Neural cell (in vitro differentiated cells): ENCODE results near the gene PHLDB1. TPM values are rescaled to one million over a fixed set of nuclear protein-coding genes. Genes with fewer than 3 reads are reported as not detected.

ENCODE experiments used
- H2AFZ ChIP-seq: fragments of 200-600, 300-800 bp; sonication (generic), shearing (Covaris generic); 2 replicates; pipeline ENCODE4 v1.6.0; 2014; ENCODE audit warnings: low read depth, mild to moderate bottlenecking, antibody characterized with exemption, low read length, moderate library complexity
- H3F3A ChIP-seq: fragments of 200-600 bp; shearing (Covaris generic); 2 replicates; pipeline ENCODE4 v1.6.1; 2016; ENCODE audit warnings: mild to moderate bottlenecking, moderate library complexity, mixed read lengths, antibody characterized with exemption, low read length; ENCODE audit not compliant: insufficient read depth, poor library complexity, severe bottlenecking
- H3K27ac ChIP-seq: fragments of 200-600, 300-800 bp; sonication (generic), shearing (Covaris generic); 2 replicates; pipeline ENCODE4 v1.5.1; 2014; ENCODE audit warnings: mild to moderate bottlenecking, low read length, moderate library complexity
- H3K27me3 ChIP-seq: fragments of 300-800, 200-600 bp; sonication (generic), shearing (Covaris generic); 2 replicates; pipeline ENCODE4 v1.6.0; 2014; ENCODE audit warnings: mild to moderate bottlenecking, low read depth, low read length, moderate library complexity; ENCODE audit not compliant: insufficient read depth
- H3K36me3 ChIP-seq: fragments of 300-800, 200-600 bp; sonication (generic), shearing (Covaris generic); 2 replicates; pipeline ENCODE4 v1.5.1; 2014; ENCODE audit warnings: mild to moderate bottlenecking, antibody characterized with exemption, low read length, moderate library complexity; ENCODE audit not compliant: insufficient read depth
- H3K4me2 ChIP-seq: fragments of 300-800, 200-600 bp; sonication (generic), shearing (Covaris generic); 2 replicates; pipeline ENCODE4 v1.6.0; 2014; ENCODE audit warnings: mild to moderate bottlenecking, low read length
- H3K4me3 ChIP-seq: fragments of 300-800, 200-600 bp; sonication (generic), shearing (Covaris generic); 2 replicates; pipeline ENCODE4 v1.5.1; 2014; ENCODE audit warnings: mild to moderate bottlenecking, low read length, moderate library complexity
- H3K79me2 ChIP-seq: fragments of 200-600 bp; shearing (Covaris generic); replicated peaks from 2 replicates; pipeline ENCODE4 v1.6.0; 2014; ENCODE audit warnings: mild to moderate bottlenecking, low read length, moderate library complexity; ENCODE audit not compliant: insufficient read depth
- H3K9ac ChIP-seq: fragments of 300-800, 200-600 bp; sonication (generic), shearing (Covaris generic); 2 replicates; pipeline ENCODE4 v1.6.1; 2016; ENCODE audit warnings: mild to moderate bottlenecking, low read length, mixed read lengths
- H3K9me2 ChIP-seq: fragments of 200-600 bp; shearing (Covaris generic); 2 replicates; pipeline ENCODE4 v1.6.1; 2016; ENCODE audit warnings: mild to moderate bottlenecking, low read length, mixed read lengths; ENCODE audit not compliant: insufficient read depth
- H3K9me3 ChIP-seq: fragments of 200-600, 300-800 bp; sonication (generic), shearing (Covaris generic); 2 replicates; pipeline ENCODE4 v1.6.1; 2016; ENCODE audit warnings: mild to moderate bottlenecking, mixed run types, low read length, moderate library complexity, mixed read lengths
- H4K20me1 ChIP-seq: fragments of 200-600 bp; shearing (Covaris generic); 2 replicates; pipeline ENCODE4 v1.6.1; 2016; ENCODE audit warnings: mild to moderate bottlenecking, mixed run types; ENCODE audit not compliant: insufficient read depth
- EP300 ChIP-seq: fragments of 450-650 bp; conservative IDR thresholded peaks from 2 replicates; pipeline ENCODE4 v1.6.1; 2014; ENCODE audit warnings: antibody characterized with exemption, mild to moderate bottlenecking, moderate library complexity; ENCODE audit not compliant: poor library complexity, severe bottlenecking
- EZH2 ChIP-seq: fragments of 200-600, 300-800 bp; shearing (Covaris generic), sonication (generic); IDR thresholded peaks from 2 replicates; pipeline ENCODE4 v1.6.1; 2014; ENCODE audit warnings: antibody characterized with exemption, low read length, borderline replicate concordance, mild to moderate bottlenecking; ENCODE audit not compliant: insufficient read depth, poor library complexity, severe bottlenecking
- MXI1 ChIP-seq: fragments of 450-650 bp; conservative IDR thresholded peaks from 2 replicates; pipeline ENCODE4 v1.6.1; 2014; ENCODE audit warnings: antibody characterized with exemption, mild to moderate bottlenecking; ENCODE audit not compliant: poor library complexity, severe bottlenecking
- POLR2AphosphoS5 ChIP-seq: IDR thresholded peaks from 2 replicates; pipeline ENCODE4 v1.6.1; 2012
- RAD21 ChIP-seq: fragments of 450-650 bp; conservative IDR thresholded peaks from 2 replicates; pipeline ENCODE4 v1.6.1; 2014; ENCODE audit warnings: antibody characterized with exemption, mild to moderate bottlenecking, moderate library complexity
- SMC3 ChIP-seq: fragments of 450-650 bp; conservative IDR thresholded peaks from 2 replicates; pipeline ENCODE4 v1.6.1; 2014; ENCODE audit warnings: antibody characterized with exemption, mild to moderate bottlenecking, moderate library complexity; ENCODE audit not compliant: poor library complexity
- TAF1 ChIP-seq: IDR thresholded peaks from 2 replicates; pipeline ENCODE4 v1.6.1; 2012; ENCODE audit warnings: low read depth
- polyA plus RNA-seq: library from polyadenylated mRNA; depleted of rRNA; stranded (reverse); fragments of >200 nt; gene quantifications from 2 replicates; pipeline ENCODE4 v1.2.3, GENCODE V29; 2014
- TF ChIP-seq, protein P1 (sequence below): fragments of 450-650 bp; IDR thresholded peaks from 2 replicates; pipeline ENCODE4 v1.5.1; 2014; ENCODE audit warnings: antibody characterized with exemption, mild to moderate bottlenecking, moderate library complexity; ENCODE audit not compliant: poor library complexity, severe bottlenecking
- TF ChIP-seq, protein P2 (sequence below): IDR thresholded peaks from 2 replicates; pipeline ENCODE4 v1.6.1; 2012; ENCODE audit warnings: borderline replicate concordance

PHLDB1 gene
- polyA plus RNA-seq, 1 donor from 2014 or later: 114 TPM

DNA sequence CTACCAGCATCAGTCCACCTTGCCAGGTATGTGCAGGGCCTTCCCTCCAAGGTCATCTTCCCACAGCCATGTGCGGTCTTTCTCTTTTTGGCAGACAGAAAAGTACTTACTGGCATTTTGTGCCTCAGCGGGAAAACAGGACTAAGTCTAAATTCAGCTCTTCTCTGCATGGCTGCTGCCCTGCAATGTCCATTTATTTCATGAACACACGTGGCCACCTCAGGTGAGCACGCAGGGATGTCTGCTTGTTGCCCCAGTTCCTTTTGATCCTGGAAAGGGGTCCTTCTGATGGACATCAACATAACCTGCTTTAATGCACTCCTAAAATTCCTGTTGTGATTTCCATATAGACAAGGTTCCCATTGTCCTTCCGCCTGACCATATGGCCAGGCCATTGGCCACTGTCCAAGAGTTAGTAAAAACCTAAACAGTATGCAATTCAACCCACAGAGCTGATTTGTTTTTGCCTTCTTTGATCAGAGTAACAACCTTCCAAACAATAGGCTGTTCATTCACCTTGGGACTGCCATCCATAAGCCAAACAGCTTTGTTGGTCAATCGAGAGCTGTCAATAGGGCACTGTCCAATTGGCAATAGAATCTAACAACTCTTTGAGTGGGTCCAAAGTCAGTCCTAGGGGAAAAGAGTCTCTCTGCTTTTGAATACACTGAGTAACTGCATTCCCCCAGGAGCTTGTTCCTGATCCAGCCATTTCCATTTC, 66.1 kb downstream of the PHLDB1 start:
- TF ChIP-seq, protein P1, sequence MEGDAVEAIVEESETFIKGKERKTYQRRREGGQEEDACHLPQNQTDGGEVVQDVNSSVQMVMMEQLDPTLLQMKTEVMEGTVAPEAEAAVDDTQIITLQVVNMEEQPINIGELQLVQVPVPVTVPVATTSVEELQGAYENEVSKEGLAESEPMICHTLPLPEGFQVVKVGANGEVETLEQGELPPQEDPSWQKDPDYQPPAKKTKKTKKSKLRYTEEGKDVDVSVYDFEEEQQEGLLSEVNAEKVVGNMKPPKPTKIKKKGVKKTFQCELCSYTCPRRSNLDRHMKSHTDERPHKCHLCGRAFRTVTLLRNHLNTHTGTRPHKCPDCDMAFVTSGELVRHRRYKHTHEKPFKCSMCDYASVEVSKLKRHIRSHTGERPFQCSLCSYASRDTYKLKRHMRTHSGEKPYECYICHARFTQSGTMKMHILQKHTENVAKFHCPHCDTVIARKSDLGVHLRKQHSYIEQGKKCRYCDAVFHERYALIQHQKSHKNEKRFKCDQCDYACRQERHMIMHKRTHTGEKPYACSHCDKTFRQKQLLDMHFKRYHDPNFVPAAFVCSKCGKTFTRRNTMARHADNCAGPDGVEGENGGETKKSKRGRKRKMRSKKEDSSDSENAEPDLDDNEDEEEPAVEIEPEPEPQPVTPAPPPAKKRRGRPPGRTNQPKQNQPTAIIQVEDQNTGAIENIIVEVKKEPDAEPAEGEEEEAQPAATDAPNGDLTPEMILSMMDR: no peak
- TF ChIP-seq, protein P2, sequence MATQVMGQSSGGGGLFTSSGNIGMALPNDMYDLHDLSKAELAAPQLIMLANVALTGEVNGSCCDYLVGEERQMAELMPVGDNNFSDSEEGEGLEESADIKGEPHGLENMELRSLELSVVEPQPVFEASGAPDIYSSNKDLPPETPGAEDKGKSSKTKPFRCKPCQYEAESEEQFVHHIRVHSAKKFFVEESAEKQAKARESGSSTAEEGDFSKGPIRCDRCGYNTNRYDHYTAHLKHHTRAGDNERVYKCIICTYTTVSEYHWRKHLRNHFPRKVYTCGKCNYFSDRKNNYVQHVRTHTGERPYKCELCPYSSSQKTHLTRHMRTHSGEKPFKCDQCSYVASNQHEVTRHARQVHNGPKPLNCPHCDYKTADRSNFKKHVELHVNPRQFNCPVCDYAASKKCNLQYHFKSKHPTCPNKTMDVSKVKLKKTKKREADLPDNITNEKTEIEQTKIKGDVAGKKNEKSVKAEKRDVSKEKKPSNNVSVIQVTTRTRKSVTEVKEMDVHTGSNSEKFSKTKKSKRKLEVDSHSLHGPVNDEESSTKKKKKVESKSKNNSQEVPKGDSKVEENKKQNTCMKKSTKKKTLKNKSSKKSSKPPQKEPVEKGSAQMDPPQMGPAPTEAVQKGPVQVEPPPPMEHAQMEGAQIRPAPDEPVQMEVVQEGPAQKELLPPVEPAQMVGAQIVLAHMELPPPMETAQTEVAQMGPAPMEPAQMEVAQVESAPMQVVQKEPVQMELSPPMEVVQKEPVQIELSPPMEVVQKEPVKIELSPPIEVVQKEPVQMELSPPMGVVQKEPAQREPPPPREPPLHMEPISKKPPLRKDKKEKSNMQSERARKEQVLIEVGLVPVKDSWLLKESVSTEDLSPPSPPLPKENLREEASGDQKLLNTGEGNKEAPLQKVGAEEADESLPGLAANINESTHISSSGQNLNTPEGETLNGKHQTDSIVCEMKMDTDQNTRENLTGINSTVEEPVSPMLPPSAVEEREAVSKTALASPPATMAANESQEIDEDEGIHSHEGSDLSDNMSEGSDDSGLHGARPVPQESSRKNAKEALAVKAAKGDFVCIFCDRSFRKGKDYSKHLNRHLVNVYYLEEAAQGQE: no peak
- TF ChIP-seq MXI1 (no peak), RAD21 (no peak), TAF1 (no peak), POLR2AphosphoS5 (no peak), EP300 (no peak), SMC3 (no peak), EZH2 (no peak)
- Histone ChIP-seq H3K4me2 (no peak overlapping the region), H3K27me3 (no peaks in the 10 kb centered on the region), H3F3A (no peaks in the 10 kb centered on the region), H3K36me3 (no peaks in the 10 kb centered on the region), H2AFZ (no peak overlapping the region), H3K9me3 (no peaks in the 10 kb centered on the region), H3K9me2 (no peaks in the 10 kb centered on the region), H3K4me3 (no peak overlapping the region), H3K27ac (no peak overlapping the region), H4K20me1 (no peaks in the 10 kb centered on the region), H3K9ac (no peak overlapping the region), H3K79me2 (no peaks in the 10 kb centered on the region)

DNA sequence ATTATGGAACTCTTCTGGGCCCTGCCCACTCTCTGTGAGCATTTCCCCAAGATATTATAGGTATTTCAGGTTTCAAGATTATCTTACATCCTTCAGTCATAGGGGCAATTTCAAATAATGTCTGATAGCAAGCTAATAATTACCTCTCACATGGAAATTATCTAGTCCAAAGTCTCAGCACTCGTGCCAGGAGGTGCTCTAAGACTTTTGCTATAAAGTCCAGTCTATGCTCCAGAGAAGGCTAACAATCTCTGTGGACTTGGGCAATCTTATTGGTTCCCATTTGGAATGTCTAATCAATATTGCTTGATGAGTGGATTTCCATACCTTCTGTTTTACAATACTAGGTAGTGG, 66.6 kb downstream of the PHLDB1 start:
- H3K9me3 ChIP-seq: no peaks in the 10 kb centered on the region
- TF ChIP-seq MXI1 (no peak), EP300 (no peak), TAF1 (no peak), EZH2 (no peak), POLR2AphosphoS5 (no peak), RAD21 (no peak), SMC3 (no peak)
- TF ChIP-seq, protein P1: no peak
- TF ChIP-seq, protein P2: no peak
- H3K9ac ChIP-seq: no peak overlapping the region
- H3F3A ChIP-seq: no peaks in the 10 kb centered on the region
- H4K20me1 ChIP-seq: no peaks in the 10 kb centered on the region
- no peak overlapping the region for H2AFZ ChIP-seq
- no peak overlapping the region for H3K4me2 ChIP-seq
- no peak overlapping the region for H3K27ac ChIP-seq
- no peaks in the 10 kb centered on the region for H3K36me3 ChIP-seq
- no peaks in the 10 kb centered on the region for H3K79me2 ChIP-seq
- H3K4me3 ChIP-seq: no peak overlapping the region
- H3K9me2 ChIP-seq: no peaks in the 10 kb centered on the region
- H3K27me3 ChIP-seq: no peaks in the 10 kb centered on the region
